GM19395 (cell line): ENCODE data around the gene LONP2.
"Not testable (repeated sequence)": the region's sequence is repeated elsewhere in the genome, so short reads cannot be mapped to it uniquely, and the experiment has no call there.

Experiments
- ATAC-seq: cut with Tn5 transposase; IDR thresholded peaks from one replicate; pipeline ENCODE4 v1.9.1; 2021; ENCODE audit warnings: mild to moderate bottlenecking, moderate library complexity; ENCODE audit not compliant: unreplicated experiment

Gene LONP2

GRCh38 chr16:48235556-48236136 lies 8.5 kb upstream of the LONP2 start:
- no peak for ATAC-seq

- no peak for ATAC-seq
Measured at GRCh38 chr16:48236286-48236685, 7.8 kb upstream of the LONP2 start.

GRCh38 chr16:48240147-48240546 lies 4.0 kb upstream of the LONP2 start:
- ATAC-seq, result not testable (repeated sequence)

GRCh38 chr16:48244863-48245195 lies 729 bp downstream of the LONP2 start:
- no peak for ATAC-seq

GRCh38 chr16:48246066-48246465 lies 2.0 kb downstream of the LONP2 start:
- no peak for ATAC-seq

- ATAC-seq, result no peak
Measured at GRCh38 chr16:48247311-48247710, 3.2 kb downstream of the LONP2 start, which contains the start of gene ABCC11. TSS of gene ABCC11 (minus strand) at chr16:48247539. CDS start at chr16:48231921, 15,618 bp downstream.

GRCh38 chr16:48250520-48251278 lies 6.6 kb downstream of the LONP2 start:
- ATAC-seq, result no peak

- ATAC-seq, result no peak
Measured at GRCh38 chr16:48252013-48252412, 7.9 kb downstream of the LONP2 start.

GRCh38 chr16:48256579-48257177 lies 12.6 kb downstream of the LONP2 start:
- no peak for ATAC-seq

GRCh38 chr16:48261569-48261968 lies 17.5 kb downstream of the LONP2 start:
- ATAC-seq, result no peak

GRCh38 chr16:48262631-48263030 lies 18.5 kb downstream of the LONP2 start:
- no peak for ATAC-seq

GRCh38 chr16:48269011-48269410 lies 24.9 kb downstream of the LONP2 start:
- no peak for ATAC-seq

GRCh38 chr16:48271728-48272127 lies 27.6 kb downstream of the LONP2 start:
- no peak for ATAC-seq

GRCh38 chr16:48272837-48273421 lies 28.8 kb downstream of the LONP2 start:
- ATAC-seq, result no peak

GRCh38 chr16:48274476-48274875 lies 30.4 kb downstream of the LONP2 start:
- ATAC-seq, result no peak

- ATAC-seq, result no peak
Measured at GRCh38 chr16:48276102-48276501, 32.0 kb downstream of the LONP2 start.

- ATAC-seq, result no peak
Measured at GRCh38 chr16:48277158-48277557, 33.1 kb downstream of the LONP2 start.

GRCh38 chr16:48279199-48279598 lies 35.1 kb downstream of the LONP2 start:
- no peak for ATAC-seq

- ATAC-seq, result no peak
Measured at GRCh38 chr16:48280546-48280945, 36.4 kb downstream of the LONP2 start.

- ATAC-seq, result no peak
Measured at GRCh38 chr16:48282636-48283263, 38.6 kb downstream of the LONP2 start.

- ATAC-seq, result peak; percentile 66
Measured at GRCh38 chr16:48284772-48285409, 40.8 kb downstream of the LONP2 start.
